Measurements from ENCODE around the gene LRRC45.

GRCh38 chr17:82053130-82053529, 30.0 kb downstream of the LRRC45 start:
- no peak for TF ChIP-seq POLR2A (IDR thresholded peaks at IDR 0.05; ENCODE audit: low read length)
- no peak for TF ChIP-seq GATA1 (IDR thresholded peaks at IDR 0.05; ENCODE audit: low read depth, low read length)
